Smooth muscle cell (in vitro differentiated cells): ENCODE results near the gene CCDC71L. TPM values are rescaled to one million over a fixed set of nuclear protein-coding genes. Genes with fewer than 3 reads are reported as not detected.
A peak's percentile ranks its signal among the peaks of the same experiment; 100 is the strongest.

Experiments used
- DNase-seq: peaks from one replicate; lab custom pipeline; 2025; ENCODE audit not compliant: unreplicated experiment; lab: John Stamatoyannopoulos, UW
- H2AFZ ChIP-seq: fragments of 200-600 bp; sonication (generic); 2 replicates; pipeline ENCODE4 v1.6.0; 2016; ENCODE audit warnings: antibody characterized with exemption, low read depth, mild to moderate bottlenecking
- H3F3A ChIP-seq: fragments of 200-600 bp; sonication (generic); 2 replicates; pipeline ENCODE4 v1.6.0; 2017; ENCODE audit warnings: antibody characterized with exemption, low read depth
- H3K27ac ChIP-seq: fragments of 200-600 bp; sonication (generic); 2 replicates; pipeline ENCODE4 v1.5.1; 2016; ENCODE audit warnings: low read depth, mild to moderate bottlenecking
- H3K27me3 ChIP-seq: fragments of 200-600 bp; sonication (generic); 2 replicates; pipeline ENCODE4 v1.6.1; 2016; ENCODE audit warnings: low read depth, mild to moderate bottlenecking
- H3K36me3 ChIP-seq: fragments of 200-600 bp; sonication (generic); 2 replicates; pipeline ENCODE4 v1.5.1; 2016; ENCODE audit warnings: low read depth
- H3K4me1 ChIP-seq: fragments of 200-600 bp; sonication (generic); 2 replicates; pipeline ENCODE4 v1.5.1; 2016; ENCODE audit warnings: low read depth
- H3K4me2 ChIP-seq: fragments of 200-600 bp; sonication (generic); 2 replicates; pipeline ENCODE4 v1.6.0; 2016; ENCODE audit warnings: mild to moderate bottlenecking
- H3K4me3 ChIP-seq: fragments of 200-600 bp; sonication (generic); 2 replicates; pipeline ENCODE4 v1.5.1; 2016; ENCODE audit warnings: mild to moderate bottlenecking
- H3K79me2 ChIP-seq: fragments of 200-600 bp; sonication (generic); 2 replicates; pipeline ENCODE4 v1.6.0; 2016; ENCODE audit warnings: low read depth, mild to moderate bottlenecking
- H3K9ac ChIP-seq: fragments of 200-600 bp; sonication (generic); 2 replicates; pipeline ENCODE4 v1.6.0; 2016; ENCODE audit warnings: low read depth
- H3K9me3 ChIP-seq: fragments of 200-600 bp; sonication (generic); replicated peaks from 2 replicates; pipeline ENCODE4 v1.5.1; 2016; ENCODE audit warnings: low read depth
- H4K20me1 ChIP-seq: fragments of 200-600 bp; sonication (generic); 2 replicates; pipeline ENCODE4 v1.6.0; 2016; ENCODE audit warnings: low read depth
- WGBS: methylation state at CpG from one replicate; pipeline ENCODE4 v1.1.7; 2016; ENCODE audit warnings: low lambda C conversion rate; 5-methylcytosine and 5-hydroxymethylcytosine counted together
- polyA plus RNA-seq: library from polyadenylated mRNA; unstranded; fragments of >200 nt; fragmentation: Nextera tagmentation; extraction: Ambion mirVana; gene quantifications from 2 replicates; pipeline ENCODE4 v1.2.1, GENCODE V29; 2016
- total RNA-seq: library from RNA; depleted of rRNA; stranded (reverse); fragments of >200 nt; gene quantifications from 2 replicates; pipeline ENCODE4 v1.2.3, GENCODE V29; 2014
- TF ChIP-seq, protein P1 (sequence below): fragments of 200-600 bp; sonication (generic); IDR thresholded peaks from 2 replicates; pipeline ENCODE4 v1.5.1; 2017; ENCODE audit warnings: borderline replicate concordance, mild to moderate bottlenecking, antibody characterized with exemption; ENCODE audit not compliant: insufficient read depth, poor library complexity, severe bottlenecking

The CCDC71L gene
- total and polyA plus RNA-seq, 2 experiments from 2014 or later: 21.0 to 35.7 TPM

DNA sequence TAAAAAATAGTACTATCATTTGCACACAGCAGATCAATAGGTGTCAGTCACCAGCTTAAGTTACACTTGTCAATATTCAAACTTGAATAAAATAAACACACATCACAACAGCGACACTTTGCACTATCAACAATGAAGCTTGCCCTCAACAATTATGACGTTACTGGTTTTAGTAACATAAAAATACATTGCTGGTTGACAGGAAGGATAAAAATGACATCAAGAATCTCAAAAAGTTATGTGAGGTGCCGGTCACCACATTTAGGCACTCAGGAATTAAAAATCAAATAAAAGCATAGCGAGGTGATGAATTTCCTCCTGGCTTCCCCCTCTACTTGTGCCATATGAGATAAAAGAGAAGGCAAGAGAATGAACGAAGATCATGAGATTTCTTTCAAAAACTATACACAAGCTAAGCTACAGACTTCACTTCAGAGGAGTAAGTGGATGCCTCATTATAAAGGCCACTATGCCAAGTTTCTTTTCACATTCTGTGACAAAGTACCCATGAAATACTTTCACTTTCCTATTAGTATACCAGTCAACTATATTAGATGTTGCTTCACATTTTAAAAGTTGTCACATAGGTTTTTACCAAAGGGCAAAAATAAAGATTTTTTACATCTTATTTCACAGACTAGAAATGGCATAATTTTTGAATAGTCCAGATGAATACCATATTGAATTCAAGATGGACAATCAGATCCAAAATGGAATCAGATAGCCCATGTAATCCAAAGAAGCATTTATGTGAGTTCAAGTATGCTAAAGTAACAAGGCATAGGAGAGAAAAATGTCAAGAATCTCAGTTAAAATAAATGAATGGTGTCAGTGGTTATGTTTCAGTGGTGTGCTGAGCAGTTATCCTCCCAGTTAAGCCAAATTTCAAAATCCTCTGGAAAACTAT, 3.6 kb downstream of the CCDC71L start:
- H3K27ac ChIP-seq: no peak overlapping the region
- H4K20me1 ChIP-seq: peaks cover 5% of the 10 kb centered on the region
- H3K4me2 ChIP-seq: peak overlapping the region; percentile 94
- no peak overlapping the region for H2AFZ ChIP-seq
- peaks cover 22% of the 10 kb centered on the region for H3K79me2 ChIP-seq
- H3K27me3 ChIP-seq: no peaks in the 10 kb centered on the region
- peaks cover 15% of the 10 kb centered on the region for H3F3A ChIP-seq
- TF ChIP-seq, protein P1, sequence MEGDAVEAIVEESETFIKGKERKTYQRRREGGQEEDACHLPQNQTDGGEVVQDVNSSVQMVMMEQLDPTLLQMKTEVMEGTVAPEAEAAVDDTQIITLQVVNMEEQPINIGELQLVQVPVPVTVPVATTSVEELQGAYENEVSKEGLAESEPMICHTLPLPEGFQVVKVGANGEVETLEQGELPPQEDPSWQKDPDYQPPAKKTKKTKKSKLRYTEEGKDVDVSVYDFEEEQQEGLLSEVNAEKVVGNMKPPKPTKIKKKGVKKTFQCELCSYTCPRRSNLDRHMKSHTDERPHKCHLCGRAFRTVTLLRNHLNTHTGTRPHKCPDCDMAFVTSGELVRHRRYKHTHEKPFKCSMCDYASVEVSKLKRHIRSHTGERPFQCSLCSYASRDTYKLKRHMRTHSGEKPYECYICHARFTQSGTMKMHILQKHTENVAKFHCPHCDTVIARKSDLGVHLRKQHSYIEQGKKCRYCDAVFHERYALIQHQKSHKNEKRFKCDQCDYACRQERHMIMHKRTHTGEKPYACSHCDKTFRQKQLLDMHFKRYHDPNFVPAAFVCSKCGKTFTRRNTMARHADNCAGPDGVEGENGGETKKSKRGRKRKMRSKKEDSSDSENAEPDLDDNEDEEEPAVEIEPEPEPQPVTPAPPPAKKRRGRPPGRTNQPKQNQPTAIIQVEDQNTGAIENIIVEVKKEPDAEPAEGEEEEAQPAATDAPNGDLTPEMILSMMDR: no peak
- H3K4me3 ChIP-seq: no peak overlapping the region
- DNase-seq: no peak
- no peak overlapping the region for H3K9ac ChIP-seq
- H3K36me3 ChIP-seq: no peaks in the 10 kb centered on the region
- peaks cover 17% of the 10 kb centered on the region for H3K4me1 ChIP-seq
- WGBS: 96% methylated on average over 5 of the region's 5 CpGs
- no peaks in the 10 kb centered on the region for H3K9me3 ChIP-seq

DNA sequence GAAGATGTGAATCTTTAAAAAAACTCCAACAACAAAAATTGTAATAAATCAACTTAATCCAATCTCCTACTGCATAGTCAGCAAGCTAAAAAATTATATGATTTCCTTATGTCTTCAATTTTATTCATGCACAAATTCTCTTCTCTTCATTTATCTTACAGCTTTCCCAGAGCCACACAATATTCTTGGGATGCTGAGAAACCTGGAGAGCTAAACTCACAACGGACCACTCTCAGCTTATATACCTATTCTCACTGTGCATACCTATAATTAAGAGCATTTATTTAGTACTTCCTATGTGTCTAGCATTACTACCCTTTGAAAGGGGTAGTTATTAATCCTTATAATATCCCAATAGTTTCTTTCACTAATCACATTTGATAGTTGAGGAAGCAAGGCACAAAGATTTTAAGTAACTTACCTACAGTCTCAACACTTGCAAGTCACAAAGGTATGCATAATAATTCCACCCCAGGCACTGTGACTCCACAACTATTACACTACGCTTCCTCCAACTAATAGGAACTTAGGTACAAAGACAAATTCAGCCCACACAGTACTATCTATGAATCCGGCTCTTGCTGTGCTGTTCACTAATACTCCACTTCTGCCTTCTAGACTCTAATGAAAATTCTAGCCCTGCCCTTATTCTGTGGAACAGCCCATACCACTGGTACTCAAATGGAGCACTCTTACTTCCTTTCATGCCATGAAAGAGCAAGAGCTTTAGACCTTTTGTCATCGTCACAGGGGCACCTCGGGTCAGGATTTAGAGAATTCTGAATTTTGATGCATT, 5.1 kb downstream of the CCDC71L start:
- no peak overlapping the region for H3K4me3 ChIP-seq
- no peaks in the 10 kb centered on the region for H3K9me3 ChIP-seq
- H2AFZ ChIP-seq: no peak overlapping the region
- H3F3A ChIP-seq: peaks cover 4% of the 10 kb centered on the region
- peaks cover 5% of the 10 kb centered on the region for H4K20me1 ChIP-seq
- no peak overlapping the region for H3K4me2 ChIP-seq
- no peak overlapping the region for H3K27ac ChIP-seq
- H3K79me2 ChIP-seq: peaks cover 22% of the 10 kb centered on the region
- peaks cover 17% of the 10 kb centered on the region for H3K4me1 ChIP-seq
- H3K36me3 ChIP-seq: no peaks in the 10 kb centered on the region
- no peak overlapping the region for H3K9ac ChIP-seq
- no peaks in the 10 kb centered on the region for H3K27me3 ChIP-seq
- no peak for DNase-seq
- TF ChIP-seq, protein P1: no peak
- WGBS: 88% methylated on average over 5 of the region's 5 CpGs

DNA sequence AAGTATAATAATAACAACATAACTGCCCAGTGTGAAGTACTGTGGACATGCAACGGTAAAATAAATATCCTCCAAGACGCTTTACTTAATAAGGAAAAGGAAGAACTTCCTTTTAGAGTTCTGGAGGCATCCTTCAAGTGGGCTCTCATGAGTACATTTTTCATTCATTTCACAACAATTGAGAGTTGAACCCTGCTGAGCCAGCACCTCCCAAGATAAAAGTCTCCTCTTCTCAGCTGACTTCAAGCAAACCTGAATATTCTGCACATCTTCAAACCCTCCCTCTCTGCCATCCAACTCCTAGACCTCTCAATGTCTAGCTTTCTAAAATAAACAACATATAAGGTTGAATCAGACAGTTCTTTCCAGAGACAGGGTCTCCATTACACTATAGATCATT, 7.5 kb downstream of the CCDC71L start:
- Histone ChIP-seq H3K27me3 (no peaks in the 10 kb centered on the region), H3K4me1 (peaks cover 7% of the 10 kb centered on the region), H3K4me3 (no peak overlapping the region), H3K9me3 (no peaks in the 10 kb centered on the region), H3K36me3 (no peaks in the 10 kb centered on the region), H4K20me1 (no peaks in the 10 kb centered on the region), H3K4me2 (no peak overlapping the region), H2AFZ (no peak overlapping the region), H3K9ac (no peak overlapping the region), H3K79me2 (peaks cover 12% of the 10 kb centered on the region), H3K27ac (no peak overlapping the region), H3F3A (no peaks in the 10 kb centered on the region)
- WGBS: 86% methylated on average over 2 of the region's 2 CpGs
- no peak for DNase-seq
- TF ChIP-seq, protein P1: no peak
